ENCODE results near the gene MTMR12. TPM values are rescaled to one million over a fixed set of nuclear protein-coding genes. Genes with fewer than 3 reads are reported as not detected.

MTMR12 gene
- total and polyA plus RNA-seq, 2 of the 8 experiments (the other 6 are each of a cell fraction or from before 2014, with no cell fraction given): 19.1 to 59.3 TPM

- Histone ChIP-seq H4K20me1 (replicated peaks in 1 of 2; ENCODE audit: control insufficient read depth in 1 of 2, insufficient read depth in 2 of 2, low read length in 2 of 2) (no peaks in the 10 kb centered on the region), H3K4me3 (ENCODE audit: extremely low read depth in 1 of 4, insufficient read depth in 2 of 4, low read depth in 3 of 4, low read length in 4 of 4) (no peak overlapping the region), H3K4ac (replicated peaks; ENCODE audit: insufficient read length, low read depth, low read length) (no peak overlapping the region), H4K5ac (ENCODE audit: insufficient read length, low read depth, low read length) (no peak overlapping the region), H3K23ac (ENCODE audit: insufficient read length) (no peak overlapping the region), H3K56ac (replicated peaks; ENCODE audit: insufficient read length, low read depth, low read length) (no peak overlapping the region), H2AK5ac (ENCODE audit: low read depth, low read length) (no peak overlapping the region), H4K8ac (ENCODE audit: extremely low read depth, insufficient read depth, low read length) (no peak overlapping the region), H2BK120ac (replicated peaks; ENCODE audit: low read depth, low read length) (no peak overlapping the region), H3K4me1 (replicated peaks in 1 of 4; ENCODE audit: control insufficient read depth in 3 of 4, insufficient read depth in 4 of 4, low read length in 3 of 4) (no peaks in the 10 kb centered on the region), H3K18ac (ENCODE audit: extremely low read depth, low read length) (no peak overlapping the region), H3K27ac (ENCODE audit: low read depth, low read length) (no peak overlapping the region), H3K14ac (ENCODE audit: insufficient read length) (no peak overlapping the region), H3K9me3 (ENCODE audit: insufficient read depth in 2 of 2, low read depth in 1 of 2, low read length in 1 of 2) (no peaks in the 10 kb centered on the region), H2BK12ac (ENCODE audit: low read depth, low read length) (no peak overlapping the region), H3K27me3 (replicated peaks in 1 of 4; ENCODE audit: control insufficient read depth in 3 of 4, extremely low read depth in 1 of 4, insufficient read depth in 3 of 4, low read length in 3 of 4) (no peaks in the 10 kb centered on the region), H4K91ac (replicated peaks; ENCODE audit: insufficient read length, low read length) (no peak overlapping the region), H3K36me3 (ENCODE audit: control insufficient read depth in 2 of 4, insufficient read depth in 4 of 4, low read length in 3 of 4) (peaks cover 10 to 75% (median 50%) of the 10 kb centered on the region in 4 experiments), H2BK5ac (ENCODE audit: low read depth, low read length) (no peak overlapping the region), H2BK15ac (ENCODE audit: low read length) (no peak overlapping the region), H3K4me2 (ENCODE audit: insufficient read depth in 1 of 2, low read depth in 2 of 2, low read length in 2 of 2) (no peak overlapping the region), H3K23me2 (ENCODE audit: low read depth, low read length) (no peaks in the 10 kb centered on the region), H2AFZ (ENCODE audit: low read length) (no peak overlapping the region), H2BK20ac (ENCODE audit: low read length) (no peak overlapping the region), H3K79me1 (ENCODE audit: low read depth, low read length) (peaks cover 2% of the 10 kb centered on the region; the same call in 1 of the 2 replicates), H3K9ac (replicated peaks in 1 of 4; ENCODE audit: extremely low read depth in 1 of 4, low read depth in 3 of 4, low read length in 3 of 4) (no peak overlapping the region), H3K79me2 (ENCODE audit: control insufficient read depth in 1 of 2, insufficient read depth in 2 of 2, low read length in 2 of 2) (no peaks in the 10 kb centered on the region)
- ChIA-PET POLR2A (ENCODE audit: partially characterized antibody) (no interaction called here), CTCF (ENCODE audit: partially characterized antibody) (interaction anchor here (0.9 kb wide), 1 partner anchor 20 kb away, joined by 3 read pairs; no protein-coding TSS in a partner anchor)
- no peak for DNase-seq (ENCODE audit: low read depth in 1 of 2, low spot score in 2 of 2)
- no peak for FAIRE-seq
- WGBS, 2 experiments (ENCODE audit: extremely low coverage in 1 of 2, insufficient coverage in 1 of 2, insufficient read length in 1 of 2, insufficient replicate concordance in 2 of 2, low coverage in 1 of 2, low lambda C conversion rate in 2 of 2, missing lambda C conversion rate in 1 of 2): 93% methylated on average over 8 of the region's 8 CpGs; no CpG with 5 or more reads in 1 of the 2 experiments
- TF ChIP-seq RBBP5 (IDR thresholded peaks at IDR 0.05; ENCODE audit: borderline replicate concordance, low read depth, low read length) (no peak), RAD21 (IDR thresholded peaks at IDR 0.05 in 1 of 2, conservative IDR thresholded peaks at IDR 0.05 in 1 of 2; ENCODE audit: low read depth in 2 of 2, low read length in 2 of 2) (no peak), USF2 (IDR thresholded peaks at IDR 0.05; ENCODE audit: low read length) (no peak), TAF1 (IDR thresholded peaks at IDR 0.05; ENCODE audit: low read depth, low read length) (no peak), PHF8 (conservative IDR thresholded peaks at IDR 0.05; ENCODE audit: low read depth, low read length) (no peak), JUND (IDR thresholded peaks at IDR 0.05; ENCODE audit: low read length) (no peak), CBX5 (IDR thresholded peaks at IDR 0.05; ENCODE audit: low read depth, low read length) (no peak), CTBP2 (IDR thresholded peaks at IDR 0.05; ENCODE audit: borderline replicate concordance, insufficient read depth, insufficient read length, low read length) (no peak), SP4 (IDR thresholded peaks at IDR 0.05; ENCODE audit: low read length) (no peak), SIRT6 (IDR thresholded peaks at IDR 0.05; ENCODE audit: low read length) (no peak)
Measured at GRCh38 chr5:32251871-32252458, 60.8 kb downstream of the MTMR12 start.

Data from H1 (cell line).